Stimulated activated effector memory CD8-positive, alpha-beta T cell treated with anti-CD3 and anti-CD28 coated beads, Interleukin-12 subunit alpha, Interleukin-12 subunit beta, amount 100 ng/mL, for 72 hours (primary cell): ENCODE measurements around the gene ECT2L.
"Not testable (repeated sequence)": the region's sequence is repeated elsewhere in the genome, so short reads cannot be mapped to it uniquely, and the experiment has no call there.

Experiments
- ATAC-seq: fragments of 150-1000 bp; cut with Tn5 transposase; 2 replicates; pipeline ENCODE4 v1.10.0; 2021
- DNase-seq, 2 donors: peaks; one replicate each; pipeline ENCODE4 v3.0.0; 2021 to 2022; ENCODE audit warnings: low spot score in 2 of 2
- H3K27ac Mint-ChIP-seq: one replicate; pipeline ENCODE4 v1.8.0; 2022; ENCODE audit warnings: mild to moderate bottlenecking, mixed read lengths
- H3K36me3 Mint-ChIP-seq: one replicate; pipeline ENCODE4 v1.8.0; 2022; ENCODE audit warnings: mild to moderate bottlenecking, mixed read lengths
- H3K4me1 Mint-ChIP-seq: one replicate; pipeline ENCODE4 v1.8.0; 2022; ENCODE audit warnings: mixed read lengths
- H3K4me3 Mint-ChIP-seq: one replicate; pipeline ENCODE4 v1.8.0; 2022; ENCODE audit warnings: mild to moderate bottlenecking, mixed read lengths
- H3K9me3 Mint-ChIP-seq: one replicate; pipeline ENCODE4 v1.8.0; 2022; ENCODE audit warnings: mixed read lengths

The ECT2L gene

DNA sequence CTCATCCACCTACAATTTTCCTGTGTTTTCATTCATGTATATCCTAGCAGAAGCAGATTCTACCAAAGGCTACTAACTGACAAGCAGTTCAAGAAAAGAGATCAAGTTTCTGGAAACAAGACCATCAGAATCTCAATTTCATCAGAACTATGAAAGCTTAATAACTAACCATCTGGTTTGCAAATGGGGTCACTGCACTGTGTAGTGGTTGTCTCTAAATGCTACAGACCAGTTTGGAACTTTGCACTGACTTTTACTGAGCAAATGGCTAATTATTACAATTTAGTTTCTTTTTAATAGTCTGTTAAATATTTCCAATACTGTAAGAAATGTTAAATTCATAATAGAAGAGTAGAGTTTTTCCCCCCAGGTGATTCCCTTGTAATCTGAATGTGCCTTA is 127.7 kb downstream of the ECT2L start:
- Mint-ChIP-seq H3K36me3 (peaks cover 48% of the 10 kb centered on the region), H3K4me3 (no peak overlapping the region), H3K4me1 (no peaks in the 10 kb centered on the region), H3K9me3 (no peaks in the 10 kb centered on the region), H3K27ac (no peak overlapping the region)
- no peak for ATAC-seq
- DNase-seq = no peak

DNA sequence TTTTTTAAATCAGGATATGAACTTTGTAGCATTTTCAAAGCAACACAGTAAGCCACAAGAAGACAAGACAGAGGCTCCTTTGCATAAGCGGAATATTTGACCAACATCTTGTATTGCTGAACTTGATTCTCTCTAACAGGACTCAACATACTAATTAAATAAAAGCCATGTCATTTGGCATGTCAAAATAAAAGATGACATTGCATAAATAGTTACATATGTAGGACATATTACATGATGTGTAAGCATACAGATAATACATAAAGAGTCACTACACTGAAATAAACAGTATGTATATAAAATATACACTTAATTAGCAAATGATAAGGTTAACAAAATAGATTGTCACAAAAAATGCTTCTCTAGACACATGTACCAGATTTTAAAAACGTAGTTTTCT is 129.9 kb downstream of the ECT2L start:
- no peak for ATAC-seq
- DNase-seq = no peak
- Mint-ChIP-seq H3K4me1 (no peaks in the 10 kb centered on the region), H3K27ac (no peak overlapping the region), H3K9me3 (no peaks in the 10 kb centered on the region), H3K36me3 (peaks cover 56% of the 10 kb centered on the region), H3K4me3 (no peak overlapping the region)

- DNase-seq (no peak), ATAC-seq (no peak)
- H3K9me3 Mint-ChIP-seq = no peaks in the 10 kb centered on the region
- no peak overlapping the region for H3K27ac Mint-ChIP-seq
- H3K36me3 Mint-ChIP-seq = peaks cover 52% of the 10 kb centered on the region
- H3K4me3 Mint-ChIP-seq = no peak overlapping the region
- H3K4me1 Mint-ChIP-seq = no peaks in the 10 kb centered on the region
Observed at GRCh38 chr6:138926579-138926978, 130.7 kb downstream of the ECT2L start.

- no peak for DNase-seq
- Mint-ChIP-seq H3K9me3 (no peaks in the 10 kb centered on the region), H3K36me3 (peaks cover 60% of the 10 kb centered on the region), H3K4me1 (no peaks in the 10 kb centered on the region), H3K4me3 (no peak overlapping the region), H3K27ac (no peak overlapping the region)
- no peak for ATAC-seq
Observed at GRCh38 chr6:138931660-138932059, 135.8 kb downstream of the ECT2L start.

DNA sequence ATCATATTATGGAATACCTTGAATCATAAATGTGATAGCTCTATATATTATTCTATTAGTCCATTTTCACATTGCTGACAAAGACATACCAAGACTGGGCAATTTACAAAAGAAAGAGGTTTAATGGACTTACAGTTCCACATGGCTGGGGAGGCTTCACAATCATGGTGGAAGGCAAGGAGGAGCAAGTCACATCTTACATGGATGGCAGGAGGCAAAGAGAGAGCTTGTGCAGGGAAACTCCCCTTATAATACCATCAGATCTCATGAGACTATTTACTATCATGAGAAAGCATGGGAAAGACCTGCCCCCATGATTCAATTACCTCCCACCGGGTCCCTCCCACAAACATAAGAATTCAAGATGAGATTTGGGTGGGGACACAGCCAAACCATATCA is 141.0 kb downstream of the ECT2L start:
- H3K9me3 Mint-ChIP-seq, ATAC-seq, H3K27ac Mint-ChIP-seq, DNase-seq, H3K4me1 Mint-ChIP-seq, H3K4me3 Mint-ChIP-seq: not testable (repeated sequence)
- H3K36me3 Mint-ChIP-seq = peaks cover 72% of the 10 kb centered on the region

DNA sequence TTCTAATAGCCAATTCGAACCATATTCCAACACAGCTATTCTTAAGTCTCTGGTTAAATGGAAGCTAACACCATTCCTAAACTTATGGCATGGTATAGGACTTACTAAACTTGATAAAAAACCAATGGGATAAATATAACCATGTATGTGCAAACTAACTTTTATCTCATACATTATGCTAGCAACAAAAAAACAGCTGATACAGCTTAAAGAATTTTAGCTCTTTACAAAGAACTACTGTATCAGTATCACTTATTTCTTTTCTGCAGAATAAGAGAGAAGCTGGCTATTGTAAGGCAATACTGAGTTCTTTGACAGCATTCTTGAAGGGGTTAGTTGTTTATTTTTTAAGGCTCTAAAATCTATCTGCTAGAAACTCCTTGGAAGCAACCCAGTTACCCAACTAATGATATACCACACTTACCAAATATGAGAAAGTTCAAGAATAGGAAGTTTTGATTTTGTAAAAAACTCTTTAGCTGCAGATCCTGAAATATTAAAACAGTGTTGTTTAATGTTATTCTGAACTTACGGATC is 147.3 kb downstream of the ECT2L start:
- H3K36me3 Mint-ChIP-seq = peaks cover 89% of the 10 kb centered on the region
- DNase-seq (no peak), ATAC-seq (no peak)
- no peaks in the 10 kb centered on the region for H3K9me3 Mint-ChIP-seq
- peaks cover 35% of the 10 kb centered on the region for H3K4me1 Mint-ChIP-seq
- no peak overlapping the region for H3K27ac Mint-ChIP-seq
- H3K4me3 Mint-ChIP-seq = no peak overlapping the region

DNA sequence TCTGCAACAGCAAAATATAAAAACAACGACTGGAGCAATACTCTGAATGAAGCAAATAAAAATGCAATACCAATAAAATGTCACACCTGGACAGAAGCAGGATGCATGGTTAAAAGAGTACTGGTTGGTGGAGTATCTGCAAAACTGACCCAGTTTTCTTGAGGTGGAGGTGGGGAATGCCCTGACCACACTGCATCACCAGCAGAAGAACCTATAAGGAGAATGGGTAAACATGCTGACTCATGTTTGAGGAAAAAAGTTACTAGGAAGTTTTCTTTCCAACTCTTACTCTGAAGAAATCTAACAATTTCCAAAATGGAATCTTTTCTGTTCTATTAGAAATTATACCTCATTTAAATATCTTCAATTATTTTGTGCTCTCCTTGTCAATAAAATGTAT is 148.5 kb downstream of the ECT2L start:
- Mint-ChIP-seq H3K4me3 (no peak overlapping the region), H3K4me1 (peaks cover 47% of the 10 kb centered on the region), H3K9me3 (no peaks in the 10 kb centered on the region), H3K36me3 (peaks cover 79% of the 10 kb centered on the region), H3K27ac (peak overlapping the region; percentile 34)
- DNase-seq (no peak), ATAC-seq (peak; percentile 79)

- no peak for DNase-seq
- Mint-ChIP-seq H3K36me3 (peaks cover 72% of the 10 kb centered on the region), H3K27ac (no peak overlapping the region), H3K4me3 (no peak overlapping the region), H3K9me3 (no peaks in the 10 kb centered on the region), H3K4me1 (peaks cover 51% of the 10 kb centered on the region)
- no peak for ATAC-seq
Observed at GRCh38 chr6:138945354-138945753, 149.5 kb downstream of the ECT2L start.

GRCh38 chr6:138948004-138948403 is 152.1 kb downstream of the ECT2L start:
- H3K9me3 Mint-ChIP-seq = no peaks in the 10 kb centered on the region
- peaks cover 48% of the 10 kb centered on the region for H3K36me3 Mint-ChIP-seq
- H3K4me1 Mint-ChIP-seq = peaks cover 54% of the 10 kb centered on the region
- DNase-seq (no peak), ATAC-seq (peak; percentile 43)
- peak overlapping the region; percentile 91 for H3K27ac Mint-ChIP-seq
- peak overlapping the region; percentile 33 for H3K4me3 Mint-ChIP-seq

GRCh38 chr6:138948546-138949179 is 152.8 kb downstream of the ECT2L start:
- ATAC-seq = no peak
- H3K27ac Mint-ChIP-seq = no peak overlapping the region
- no peaks in the 10 kb centered on the region for H3K9me3 Mint-ChIP-seq
- H3K4me3 Mint-ChIP-seq = no peak overlapping the region
- H3K4me1 Mint-ChIP-seq = peaks cover 61% of the 10 kb centered on the region
- no peak for DNase-seq
- peaks cover 46% of the 10 kb centered on the region for H3K36me3 Mint-ChIP-seq

- Mint-ChIP-seq H3K4me3 (peak overlapping the region; percentile 13), H3K4me1 (peaks cover 64% of the 10 kb centered on the region), H3K27ac (no peak overlapping the region), H3K36me3 (peaks cover 12% of the 10 kb centered on the region), H3K9me3 (peaks cover 4% of the 10 kb centered on the region)
- DNase-seq = no peak
- peak; percentile 67 for ATAC-seq
Observed at GRCh38 chr6:138953451-138953850, 157.6 kb downstream of the ECT2L start.
